IMR-90 (cell line): ENCODE data around the gene TCF7L2. TPM values are rescaled to one million over a fixed set of nuclear protein-coding genes. Genes with fewer than 3 reads are reported as not detected.

Experiments
- ATAC-seq: fragments of 200-7000 bp; cut with Tn5 transposase; 2 replicates; pipeline ENCODE4 v1.9.1; 2020; ENCODE audit warnings: low read depth, mild to moderate bottlenecking, moderate library complexity
- BruUV-seq: library from RNA; stranded (reverse); fragments of 400-500 nt; replicated peaks from 2 replicates; lab custom pipeline; 2021; lab: Mats Ljungman, UMichigan
- CTCF ChIA-PET: fragments of 300-600 bp; formaldehyde crosslinking; extraction: SDS; loops from one replicate; lab custom pipeline; 2021; ENCODE audit warnings: antibody characterized with exemption; lab: Yijun Ruan, JAX
- POLR2A ChIA-PET: fragments of 300-600 bp; sonication (Branson Sonifier 250); formaldehyde crosslinking; loops from one replicate; lab custom pipeline; 2022; ENCODE audit warnings: antibody characterized with exemption; ENCODE audit not compliant: unreplicated experiment; lab: Charles Lee
- DNase-seq: peaks from one replicate; pipeline ENCODE4 v3.0.0; 2013
- H2AFZ ChIP-seq: replicated peaks from 2 replicates; pipeline ENCODE3; 2013; ENCODE audit warnings: low read length, mild to moderate bottlenecking; ENCODE audit not compliant: poor library complexity
- H2AK5ac ChIP-seq: 2 replicates; pipeline ENCODE4 v1.6.1; 2013; ENCODE audit warnings: low read depth, low read length, inconsistent platforms
- H2AK9ac ChIP-seq: replicated peaks from 2 replicates; pipeline ENCODE3; 2013; ENCODE audit warnings: mild to moderate bottlenecking, low read depth, low read length, moderate library complexity; ENCODE audit not compliant: poor library complexity
- H2BK120ac ChIP-seq: 2 replicates; pipeline ENCODE4 v1.6.1; 2013; ENCODE audit warnings: low read depth, low read length, inconsistent platforms
- H2BK15ac ChIP-seq: 3 replicates; pipeline ENCODE4 v1.6.1; 2013; ENCODE audit warnings: low read depth, low read length, inconsistent platforms
- H2BK20ac ChIP-seq: 2 replicates; pipeline ENCODE4 v1.6.1; 2013; ENCODE audit warnings: low read depth, mild to moderate bottlenecking, inconsistent platforms, low read length, moderate library complexity
- H2BK5ac ChIP-seq: 2 replicates; pipeline ENCODE4 v1.6.1; 2013; ENCODE audit warnings: mild to moderate bottlenecking, low read depth, low read length, inconsistent platforms; ENCODE audit not compliant: poor library complexity, severe bottlenecking
- H3K14ac ChIP-seq: replicated peaks from 2 replicates; pipeline ENCODE4 v1.6.1; 2013; ENCODE audit warnings: low read depth, low read length, inconsistent platforms
- H3K18ac ChIP-seq: 2 replicates; pipeline ENCODE4 v1.6.1; 2013; ENCODE audit warnings: low read depth, low read length, control low read depth
- H3K23ac ChIP-seq: 2 replicates; pipeline ENCODE4 v1.6.1; 2013; ENCODE audit warnings: low read depth, low read length, inconsistent platforms
- H3K27ac ChIP-seq: 2 replicates; pipeline ENCODE4 v1.5.1; 2013; ENCODE audit warnings: mild to moderate bottlenecking, control low read depth, low read length; ENCODE audit not compliant: insufficient read depth
- H3K27me3 ChIP-seq: 2 replicates; pipeline ENCODE4 v1.6.1; 2013; ENCODE audit warnings: low read length; ENCODE audit not compliant: control insufficient read depth, insufficient read depth
- H3K36me3 ChIP-seq: 2 replicates; pipeline ENCODE4 v1.6.1; 2013; ENCODE audit warnings: low read length, mixed read lengths; ENCODE audit not compliant: control insufficient read depth, insufficient read depth
- H3K4ac ChIP-seq: 2 replicates; pipeline ENCODE4 v1.6.1; 2013; ENCODE audit warnings: low read depth, low read length, inconsistent platforms
- H3K4me1 ChIP-seq: 2 replicates; pipeline ENCODE4 v1.6.1; 2013; ENCODE audit warnings: low read length, mixed read lengths; ENCODE audit not compliant: control insufficient read depth, insufficient read depth
- H3K4me2 ChIP-seq: 2 replicates; pipeline ENCODE4 v1.6.1; 2013; ENCODE audit warnings: low read depth, mild to moderate bottlenecking, control low read depth, low read length, moderate library complexity
- H3K4me3 ChIP-seq: 2 replicates; pipeline ENCODE4 v1.5.1; 2013; ENCODE audit warnings: low read depth, mild to moderate bottlenecking, control low read depth, low read length, moderate library complexity; ENCODE audit not compliant: insufficient read depth
- H3K56ac ChIP-seq: 2 replicates; pipeline ENCODE4 v1.6.1; 2013; ENCODE audit warnings: low read length, inconsistent platforms; ENCODE audit not compliant: insufficient read depth; ENCODE audit errors: extremely low read depth
- H3K79me1 ChIP-seq, 2 experiments: 2 replicates each; pipeline ENCODE4 v1.6.1; 2013; ENCODE audit warnings: low read length in 2 of 2, inconsistent platforms in 1 of 2, low read depth in 1 of 2
- H3K9ac ChIP-seq: 2 replicates; pipeline ENCODE4 v1.6.1; 2013; ENCODE audit warnings: low read depth, low read length, control low read depth
- H3K9me1 ChIP-seq: 2 replicates; pipeline ENCODE4 v1.6.1; 2013; ENCODE audit warnings: low read length, inconsistent platforms; ENCODE audit not compliant: insufficient read depth
- H3K9me3 ChIP-seq: 2 replicates; pipeline ENCODE4 v1.6.1; 2013; ENCODE audit warnings: low read length; ENCODE audit not compliant: control insufficient read depth, insufficient read depth
- H4K20me1 ChIP-seq: 2 replicates; pipeline ENCODE4 v1.6.1; 2013; ENCODE audit warnings: low read length, inconsistent platforms; ENCODE audit not compliant: insufficient read depth
- H4K5ac ChIP-seq: 2 replicates; pipeline ENCODE4 v1.6.1; 2013; ENCODE audit warnings: mild to moderate bottlenecking, low read depth, low read length, control low read depth
- H4K8ac ChIP-seq, 2 experiments: 2 replicates each; pipeline ENCODE4 v1.6.1; 2013; ENCODE audit warnings: low read depth in 2 of 2, low read length in 2 of 2, control low read depth in 1 of 2, inconsistent platforms in 1 of 2
- H4K91ac ChIP-seq: 2 replicates; pipeline ENCODE4 v1.6.1; 2013; ENCODE audit warnings: low read depth, low read length, inconsistent platforms; ENCODE audit not compliant: insufficient read depth
- CHD1 ChIP-seq: IDR thresholded peaks from 2 replicates; pipeline ENCODE4 v1.6.1; 2012; ENCODE audit warnings: low read depth, low read length, improper control_type of control experiment
- NFE2L2 ChIP-seq: fragments of 150-350 bp; IDR thresholded peaks from 2 replicates; pipeline ENCODE4 v1.6.1; 2016; ENCODE audit warnings: low read depth, mild to moderate bottlenecking, low read length
- WGBS, 2 experiments: methylation state at CpG; one replicate each; pipeline versions ENCODE4 v1.1.5 to v1.1.7; 2013; ENCODE audit warnings: missing lambda C conversion rate in 2 of 2; ENCODE audit not compliant: insufficient read length in 1 of 2; ENCODE audit errors: extremely low coverage in 2 of 2; 5-methylcytosine and 5-hydroxymethylcytosine counted together
- dilution Hi-C: fragments of 300-500 bp; cut with HindIII; formaldehyde crosslinking; loops from one replicate; pipeline ENCODE4 v1.14.3; 2018; ENCODE audit warnings: low sequenced_read_pairs; ENCODE audit not compliant: unreplicated experiment
- in situ Hi-C: fragments of 300-500 bp; cut with MboI; formaldehyde crosslinking; loops from 3 replicates; pipeline ENCODE4 v1.14.3; 2019; ENCODE audit warnings: low sequenced_read_pairs, inconsistent platforms, mixed read lengths
- intact Hi-C: fragments of 100-400 bp; cut with micrococcal nuclease; formaldehyde crosslinking; loops from 2 replicates; pipeline ENCODE4 v1.10.0; 2022
- polyA plus RNA-seq, 3 experiments: library from polyadenylated mRNA; depleted of rRNA; stranded (reverse); fragments of >200 nt; gene quantifications; 2 replicates each; pipeline ENCODE4 v1.2.3, GENCODE V29; 2012; ENCODE audit warnings: low replicate concordance in 1 of 3
- total RNA-seq: library from RNA; depleted of rRNA; stranded (reverse); fragments of >200 nt; gene quantifications from 2 replicates; pipeline ENCODE4 v1.2.3, GENCODE V29; 2012
- TF ChIP-seq, protein P1 (sequence below): fragments of 150-350 bp; IDR thresholded peaks from 2 replicates; pipeline ENCODE4 v1.6.1; 2017; ENCODE audit warnings: mild to moderate bottlenecking, antibody characterized with exemption, low read length, low read depth
- TF ChIP-seq, protein P2 (sequence below): conservative IDR thresholded peaks from 2 replicates; pipeline ENCODE4 v1.5.1; 2012; ENCODE audit warnings: mild to moderate bottlenecking, low read depth, low read length, improper control_type of control experiment

The TCF7L2 gene
- total and polyA plus RNA-seq, 2 of the 4 experiments (the other 2 are of a cell fraction), result 1.3 to 12.2 TPM

DNA sequence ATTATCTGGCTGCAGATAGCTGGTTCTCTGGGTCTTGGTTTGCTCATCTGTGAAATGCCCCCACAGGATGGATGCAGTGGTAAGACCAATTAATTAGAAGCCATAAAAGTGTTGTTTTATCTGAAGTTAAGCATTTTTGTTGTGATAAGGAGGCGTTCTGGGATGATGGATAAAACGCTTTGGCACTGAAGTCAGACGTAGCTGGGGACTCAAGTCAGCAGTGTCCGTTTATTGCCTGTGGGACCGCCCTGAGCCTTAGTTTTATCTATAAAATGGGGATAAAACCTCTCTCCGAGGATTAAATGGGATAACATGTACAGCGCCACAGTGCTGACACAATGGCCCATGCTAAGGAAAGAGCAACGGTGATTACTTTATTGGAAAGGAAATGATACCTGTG lies 34.7 kb downstream of the TCF7L2 start:
- H2AK9ac ChIP-seq, result no peak overlapping the region
- no peak overlapping the region for H4K5ac ChIP-seq
- H2BK20ac ChIP-seq, result no peak overlapping the region
- DNase-seq (no peak), ATAC-seq (no peak)
- no peak overlapping the region for H3K4ac ChIP-seq
- 90% methylated on average over 2 of the region's 8 CpGs; no CpG with 5 or more reads in 1 of the 2 experiments for WGBS, 2 experiments
- no peak overlapping the region for H3K23ac ChIP-seq
- H2AK5ac ChIP-seq, result no peak overlapping the region
- ChIA-PET CTCF (no interaction called here), POLR2A (no interaction called here)
- no peak overlapping the region for H2BK5ac ChIP-seq
- H3K4me2 ChIP-seq, result no peak overlapping the region
- H3K27ac ChIP-seq, result no peak overlapping the region
- in situ Hi-C loops (no loop called here), dilution Hi-C loops (no loop called here), intact Hi-C loops (no loop called here)
- no peak overlapping the region for H2BK120ac ChIP-seq
- H4K20me1 ChIP-seq, result peaks cover 45% of the 10 kb centered on the region; the same call in 1 of the 2 replicates
- no TSS peak for BruUV-seq
- no peak overlapping the region for H3K18ac ChIP-seq
- peaks cover 37 to 78% of the 10 kb centered on the region in 2 experiments for H3K79me1 ChIP-seq
- no peak overlapping the region for H3K4me3 ChIP-seq
- no peak overlapping the region for H4K91ac ChIP-seq
- no peak overlapping the region for H4K8ac ChIP-seq
- no peak overlapping the region for H2AFZ ChIP-seq
- peaks cover 3% of the 10 kb centered on the region; the same call in 1 of the 2 replicates for H3K36me3 ChIP-seq
- no peak overlapping the region for H2BK15ac ChIP-seq
- peaks cover 13% of the 10 kb centered on the region for H3K9me1 ChIP-seq
- H3K9me3 ChIP-seq, result no peaks in the 10 kb centered on the region
- no peak overlapping the region for H3K56ac ChIP-seq
- peaks cover 9% of the 10 kb centered on the region for H3K4me1 ChIP-seq
- no peak overlapping the region for H3K14ac ChIP-seq
- no peak for TF ChIP-seq CHD1
- TF ChIP-seq NFE2L2, result no peak
- TF ChIP-seq, protein P1, sequence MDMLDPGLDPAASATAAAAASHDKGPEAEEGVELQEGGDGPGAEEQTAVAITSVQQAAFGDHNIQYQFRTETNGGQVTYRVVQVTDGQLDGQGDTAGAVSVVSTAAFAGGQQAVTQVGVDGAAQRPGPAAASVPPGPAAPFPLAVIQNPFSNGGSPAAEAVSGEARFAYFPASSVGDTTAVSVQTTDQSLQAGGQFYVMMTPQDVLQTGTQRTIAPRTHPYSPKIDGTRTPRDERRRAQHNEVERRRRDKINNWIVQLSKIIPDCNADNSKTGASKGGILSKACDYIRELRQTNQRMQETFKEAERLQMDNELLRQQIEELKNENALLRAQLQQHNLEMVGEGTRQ, result no peak
- TF ChIP-seq, protein P2, sequence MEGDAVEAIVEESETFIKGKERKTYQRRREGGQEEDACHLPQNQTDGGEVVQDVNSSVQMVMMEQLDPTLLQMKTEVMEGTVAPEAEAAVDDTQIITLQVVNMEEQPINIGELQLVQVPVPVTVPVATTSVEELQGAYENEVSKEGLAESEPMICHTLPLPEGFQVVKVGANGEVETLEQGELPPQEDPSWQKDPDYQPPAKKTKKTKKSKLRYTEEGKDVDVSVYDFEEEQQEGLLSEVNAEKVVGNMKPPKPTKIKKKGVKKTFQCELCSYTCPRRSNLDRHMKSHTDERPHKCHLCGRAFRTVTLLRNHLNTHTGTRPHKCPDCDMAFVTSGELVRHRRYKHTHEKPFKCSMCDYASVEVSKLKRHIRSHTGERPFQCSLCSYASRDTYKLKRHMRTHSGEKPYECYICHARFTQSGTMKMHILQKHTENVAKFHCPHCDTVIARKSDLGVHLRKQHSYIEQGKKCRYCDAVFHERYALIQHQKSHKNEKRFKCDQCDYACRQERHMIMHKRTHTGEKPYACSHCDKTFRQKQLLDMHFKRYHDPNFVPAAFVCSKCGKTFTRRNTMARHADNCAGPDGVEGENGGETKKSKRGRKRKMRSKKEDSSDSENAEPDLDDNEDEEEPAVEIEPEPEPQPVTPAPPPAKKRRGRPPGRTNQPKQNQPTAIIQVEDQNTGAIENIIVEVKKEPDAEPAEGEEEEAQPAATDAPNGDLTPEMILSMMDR, result no peak
- H3K9ac ChIP-seq, result no peak overlapping the region
- H3K27me3 ChIP-seq, result no peaks in the 10 kb centered on the region
